Measurements from ENCODE around the gene CAMKMT. TPM values are rescaled to one million over a fixed set of nuclear protein-coding genes. Genes with fewer than 3 reads are reported as not detected.

CAMKMT gene
- total RNA-seq, 1 donor from 2014 or later: 11.4 TPM

- intact Hi-C loops (cut with micrococcal nuclease): no loop called here
These were observed 457.3 kb downstream of the CAMKMT start for GRCh38 chr2:44819061-44819460.

GRCh38 chr2:44821500-44821899, 459.8 kb downstream of the CAMKMT start:
- intact Hi-C loops (cut with micrococcal nuclease): no loop called here

DNA sequence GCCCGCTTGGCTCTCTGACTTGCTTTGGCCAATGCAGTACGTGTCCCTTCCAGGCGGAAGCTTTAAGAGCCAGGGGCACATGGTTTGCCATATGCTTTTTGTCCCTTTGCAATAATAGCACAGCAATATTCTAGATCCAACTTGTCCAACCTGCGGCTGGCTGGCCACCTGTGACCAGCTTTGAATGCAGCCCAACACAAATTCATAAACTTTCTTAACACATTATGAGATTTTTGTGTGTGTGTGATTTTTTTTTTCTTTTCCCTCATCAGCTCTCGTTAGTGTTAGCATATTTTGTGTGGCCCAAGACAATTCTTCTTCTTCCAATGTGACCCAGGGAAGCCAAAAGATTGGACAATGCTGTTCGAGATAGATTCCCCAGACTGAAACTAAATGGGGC, 460.4 kb downstream of the CAMKMT start:
- intact Hi-C loops (cut with micrococcal nuclease): no loop called here

Other genes starting within 250 kb of the CAMKMT start
- 48.5 and 52.9 TPM in 2 replicates for gene PPM1B, start 193.1 kb upstream of the CAMKMT start, total RNA-seq
- gene SLC3A1, start 86.5 kb upstream of the CAMKMT start, total RNA-seq: 0.15 and 0.22 TPM in 2 replicates
- gene PREPL, start 453 bp upstream of the CAMKMT start, total RNA-seq: 23.7 and 27.1 TPM in 2 replicates

All from T-helper 1 cell treated with Interleukin-12 subunit alpha and Interleukin-12 subunit beta and Interleukin-4 antibody, amounts not matched to agents 30 ng/mL and 1 ng/mL, for 36 hours (primary cell).